Measurements from ENCODE around the gene SPRED3. TPM values are rescaled to one million over a fixed set of nuclear protein-coding genes. Genes with fewer than 3 reads are reported as not detected.

Gene SPRED3
- total and polyA plus RNA-seq, 2 donors (not counting 1 experiment from before 2014, with no cell fraction given): 1.1 to 1.7 TPM

GRCh38 chr19:38445362-38445761, 56.9 kb downstream of the SPRED3 start:
- POLR2A ChIA-PET: no interaction called here
- no peaks in the 10 kb centered on the region for H3K4me1 Mint-ChIP-seq
- Histone ChIP-seq H3K4me2 (replicated peaks; ENCODE audit: low read depth, low read length, poor library complexity, severe bottlenecking) (no peak overlapping the region), H2AFZ (ENCODE audit: insufficient read depth, low read depth, low read length, poor library complexity, severe bottlenecking) (no peak overlapping the region), H3K4me3 (ENCODE audit: control extremely low read depth in 1 of 5, extremely low read depth in 1 of 5, insufficient read depth in 1 of 5, low read depth in 2 of 5, low read length in 4 of 5) (no peak overlapping the region), H4K20me1 (ENCODE audit: control insufficient read depth, insufficient read depth, low read length, poor library complexity, severe bottlenecking) (no peaks in the 10 kb centered on the region), H3K4me1 (ENCODE audit: control insufficient read depth in 2 of 2, insufficient read depth in 2 of 2, low read length in 2 of 2) (no peaks in the 10 kb centered on the region), H3K27ac (ENCODE audit: low read length in 2 of 2) (no peak overlapping the region), H3K27me3 (replicated peaks in 1 of 4; ENCODE audit: control extremely low read depth in 1 of 4, control insufficient read depth in 3 of 4, insufficient read depth in 4 of 4, low read length in 3 of 4) (no peaks in the 10 kb centered on the region), H3K9me3 (ENCODE audit: control extremely low read depth in 1 of 3, control insufficient read depth in 2 of 3, insufficient read depth in 1 of 3, low read length in 2 of 3) (no peaks in the 10 kb centered on the region), H3K36me3 (replicated peaks in 1 of 2; ENCODE audit: control extremely low read depth in 1 of 2, control insufficient read depth in 1 of 2, extremely low read depth in 1 of 2, insufficient read depth in 2 of 2, low read length in 1 of 2) (no peaks in the 10 kb centered on the region), H3K9ac (ENCODE audit: low read length) (no peak overlapping the region), H3K79me2 (ENCODE audit: control insufficient read depth, insufficient read depth, low read length) (no peaks in the 10 kb centered on the region)
- H3K27me3 Mint-ChIP-seq: peaks cover 27% of the 10 kb centered on the region
- H3K4me3 Mint-ChIP-seq: no peak overlapping the region
- DNase-seq: no peak
- ATAC-seq (ENCODE audit: low read depth): no peak
- WGBS (ENCODE audit: insufficient coverage): 96% methylated on average over 7 of the region's 7 CpGs
- no peak for TF ChIP-seq EZH2 (IDR thresholded peaks at IDR 0.05; ENCODE audit: borderline replicate concordance, insufficient read depth, low read depth, low read length, poor library complexity, severe bottlenecking)
- no peak for TF ChIP-seq CTCF (IDR thresholded peaks at IDR 0.05)
- CTCF ChIA-PET: no interaction called here
- H3K9me3 Mint-ChIP-seq (ENCODE audit: insufficient read depth): no peaks in the 10 kb centered on the region
- intact Hi-C loops (cut with micrococcal nuclease): no loop called here
- H3K27ac Mint-ChIP-seq: no peak overlapping the region

- Histone ChIP-seq H3K4me2 (replicated peaks; ENCODE audit: low read depth, low read length, poor library complexity, severe bottlenecking) (no peak overlapping the region), H3K36me3 (replicated peaks in 1 of 2; ENCODE audit: control extremely low read depth in 1 of 2, control insufficient read depth in 1 of 2, extremely low read depth in 1 of 2, insufficient read depth in 2 of 2, low read length in 1 of 2) (no peaks in the 10 kb centered on the region), H4K20me1 (ENCODE audit: control insufficient read depth, insufficient read depth, low read length, poor library complexity, severe bottlenecking) (no peaks in the 10 kb centered on the region), H3K27ac (ENCODE audit: low read length in 2 of 2) (no peak overlapping the region), H3K4me1 (ENCODE audit: control insufficient read depth in 2 of 2, insufficient read depth in 2 of 2, low read length in 2 of 2) (no peaks in the 10 kb centered on the region), H3K79me2 (ENCODE audit: control insufficient read depth, insufficient read depth, low read length) (no peaks in the 10 kb centered on the region), H2AFZ (ENCODE audit: insufficient read depth, low read depth, low read length, poor library complexity, severe bottlenecking) (no peak overlapping the region), H3K9ac (ENCODE audit: low read length) (no peak overlapping the region), H3K9me3 (ENCODE audit: control extremely low read depth in 1 of 3, control insufficient read depth in 2 of 3, insufficient read depth in 1 of 3, low read length in 2 of 3) (peaks cover 0 to 9% (median 0%) of the 10 kb centered on the region in 3 donors), H3K27me3 (replicated peaks in 1 of 4; ENCODE audit: control extremely low read depth in 1 of 4, control insufficient read depth in 3 of 4, insufficient read depth in 4 of 4, low read length in 3 of 4) (no peaks in the 10 kb centered on the region), H3K4me3 (ENCODE audit: control extremely low read depth in 1 of 5, extremely low read depth in 1 of 5, insufficient read depth in 1 of 5, low read depth in 2 of 5, low read length in 4 of 5) (no peak overlapping the region)
- Mint-ChIP-seq H3K4me3 (no peak overlapping the region), H3K4me1 (no peaks in the 10 kb centered on the region), H3K27me3 (peaks cover 20% of the 10 kb centered on the region), H3K9me3 (ENCODE audit: insufficient read depth) (no peaks in the 10 kb centered on the region), H3K27ac (no peak overlapping the region)
- no peak for DNase-seq
- POLR2A ChIA-PET: interaction anchor here (0.5 kb wide), 2 partner anchors 189 to 297 kb away, joined by 5 to 6 read pairs; no protein-coding TSS in a partner anchor
- no peak for ATAC-seq (ENCODE audit: low read depth)
- 92% methylated on average over 9 of the region's 9 CpGs for WGBS (ENCODE audit: insufficient coverage)
- intact Hi-C loops (cut with micrococcal nuclease): no loop called here
- TF ChIP-seq CTCF (IDR thresholded peaks at IDR 0.05): no peak
- TF ChIP-seq EZH2 (IDR thresholded peaks at IDR 0.05; ENCODE audit: borderline replicate concordance, insufficient read depth, low read depth, low read length, poor library complexity, severe bottlenecking): no peak
- CTCF ChIA-PET: no interaction called here
Observed at GRCh38 chr19:38448225-38448624, 59.7 kb downstream of the SPRED3 start.

Other genes starting within 250 kb of the SPRED3 start
- gene DPF1, start 164.5 kb upstream of the SPRED3 start, total RNA-seq: not detected in 2 replicates
- 0.42 TPM in 1 of 2 replicates, not detected in the other for gene DPF1, start 164.5 kb upstream of the SPRED3 start, polyA plus RNA-seq
- 24.0 and 25.9 TPM in 2 replicates for gene PPP1R14A, start 132.3 kb upstream of the SPRED3 start, total RNA-seq
- gene PPP1R14A, start 132.3 kb upstream of the SPRED3 start, polyA plus RNA-seq: 32.6 and 33.8 TPM in 2 replicates
- 70.0 and 78.5 TPM in 2 replicates for gene SPINT2, start 124.1 kb upstream of the SPRED3 start, total RNA-seq
- 49.1 and 50.0 TPM in 2 replicates for gene SPINT2, start 124.1 kb upstream of the SPRED3 start, polyA plus RNA-seq
- 1.2 and 2.0 TPM in 2 replicates for gene C19orf33, start 84.4 kb upstream of the SPRED3 start, total RNA-seq
- not detected in 2 replicates for gene C19orf33, start 84.4 kb upstream of the SPRED3 start, polyA plus RNA-seq
- 30.6 and 31.6 TPM in 2 replicates for gene YIF1B, start 72.8 kb upstream of the SPRED3 start, total RNA-seq
- 39.5 and 58.3 TPM in 2 replicates for gene YIF1B, start 72.8 kb upstream of the SPRED3 start, polyA plus RNA-seq
- 3.7 and 4.4 TPM in 2 replicates for gene KCNK6, start 68.9 kb upstream of the SPRED3 start, total RNA-seq
- 1.5 and 3.4 TPM in 2 replicates for gene KCNK6, start 68.9 kb upstream of the SPRED3 start, polyA plus RNA-seq
- 31.2 and 33.8 TPM in 2 replicates for gene CATSPERG, start 52.9 kb upstream of the SPRED3 start, total RNA-seq
- gene CATSPERG, start 52.9 kb upstream of the SPRED3 start, polyA plus RNA-seq: 6.6 and 6.7 TPM in 2 replicates
- gene PSMD8, start 14.1 kb upstream of the SPRED3 start, total RNA-seq: 77.1 and 88.1 TPM in 2 replicates
- 77.1 and 122 TPM in 2 replicates for gene PSMD8, start 14.1 kb upstream of the SPRED3 start, polyA plus RNA-seq
- gene GGN, start 663 bp upstream of the SPRED3 start, total RNA-seq: 0.34 TPM in 2 replicates
- not detected in 2 replicates for gene GGN, start 663 bp upstream of the SPRED3 start, polyA plus RNA-seq
- gene FAM98C, start 14.4 kb downstream of the SPRED3 start, total RNA-seq: 44.1 and 45.3 TPM in 2 replicates
- gene FAM98C, start 14.4 kb downstream of the SPRED3 start, polyA plus RNA-seq: 62.0 and 73.5 TPM in 2 replicates
- gene RASGRP4, start 37.5 kb downstream of the SPRED3 start, total RNA-seq: 0.20 TPM in 1 of 2 replicates, not detected in the other
- 0.98 and 1.5 TPM in 2 replicates for gene RASGRP4, start 37.5 kb downstream of the SPRED3 start, polyA plus RNA-seq
- 3.3 and 3.8 TPM in 2 replicates for gene RYR1, start 45.0 kb downstream of the SPRED3 start, total RNA-seq
- 0.06 and 0.43 TPM in 2 replicates for gene RYR1, start 45.0 kb downstream of the SPRED3 start, polyA plus RNA-seq
- 397 and 415 TPM in 2 replicates for gene MAP4K1, start 229.3 kb downstream of the SPRED3 start, total RNA-seq
- gene MAP4K1, start 229.3 kb downstream of the SPRED3 start, polyA plus RNA-seq: 232 and 291 TPM in 2 replicates
- 284 and 295 TPM in 2 replicates for gene EIF3K, start 230.5 kb downstream of the SPRED3 start, total RNA-seq
- 773 and 841 TPM in 2 replicates for gene EIF3K, start 230.5 kb downstream of the SPRED3 start, polyA plus RNA-seq

Data from B cell (primary cell).